ENCODE measurements around the gene TMEM203. TPM values are rescaled to one million over a fixed set of nuclear protein-coding genes. Genes with fewer than 3 reads are reported as not detected.

The TMEM203 gene, protein sequence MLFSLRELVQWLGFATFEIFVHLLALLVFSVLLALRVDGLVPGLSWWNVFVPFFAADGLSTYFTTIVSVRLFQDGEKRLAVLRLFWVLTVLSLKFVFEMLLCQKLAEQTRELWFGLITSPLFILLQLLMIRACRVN
- 10 to 100 TPM; 36.2 to 40.0 TPM for total RNA-seq
- long read RNA-seq, transcript TMEM203-201 (1 exons, 1,557 nt), result major isoform, 104 of 104 reads
- long read RNA-seq, partial matches to known transcripts, result 0 of 104 reads
- long read RNA-seq, other reads (novel, unspliced or antisense), result 0 of 104 reads

GRCh38 chr9:137205126-137206069 lies at the start of gene TMEM203, which contains the start of gene NDOR1:
TSS of gene TMEM203 (minus strand) at chr9:137205648. CDS start at chr9:137205414, 234 bp downstream.
TSS of gene NDOR1 (plus strand) at chr9:137205700. CDS start at chr9:137205778, 78 bp downstream.
- intact Hi-C loops (cut with DNase I, micrococcal nuclease), result no loop called here
- DNase-seq (peak; percentile 87 to 95), ATAC-seq (peak; percentile 64)

DNA sequence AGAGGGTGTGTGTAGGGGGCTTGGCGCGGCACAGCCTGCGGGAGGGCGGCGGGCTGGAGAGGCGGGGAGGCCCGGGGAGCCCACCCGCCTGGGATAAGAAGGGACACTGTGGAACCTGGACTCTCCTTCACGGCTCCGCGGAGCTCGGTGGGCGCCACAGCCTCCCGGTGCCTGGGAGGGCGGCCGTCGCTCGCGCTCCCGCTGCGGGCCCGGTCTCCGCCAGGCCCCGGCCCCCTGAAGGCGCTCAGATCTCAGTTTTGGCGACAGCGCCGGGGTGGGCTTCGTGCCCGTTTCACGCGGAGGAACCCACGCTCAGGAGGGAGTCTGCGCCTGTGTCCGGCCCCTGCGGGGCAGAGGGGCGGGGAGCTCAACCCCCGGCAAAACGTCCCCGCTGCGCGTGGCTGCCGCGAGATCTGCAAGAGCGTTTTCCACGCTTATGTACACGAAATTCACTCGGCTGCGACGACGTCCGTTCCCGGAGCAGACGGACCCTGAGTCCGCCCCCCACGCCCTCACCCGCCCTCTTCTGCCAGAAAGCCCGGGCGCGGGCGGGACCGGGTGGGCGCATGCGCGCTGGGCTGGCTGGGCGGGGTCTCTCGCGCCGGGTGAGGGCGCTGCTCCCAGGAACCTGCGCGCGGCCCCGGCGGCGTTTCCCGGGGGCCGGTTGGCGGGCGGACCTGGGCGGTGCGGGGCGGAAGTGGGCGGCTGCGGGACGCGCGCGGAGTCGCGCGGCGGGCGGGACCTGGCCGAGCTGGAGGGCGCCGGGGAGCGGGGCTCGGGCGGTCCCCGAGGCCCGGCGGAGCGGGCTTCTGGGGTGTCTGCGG lies 49.4 kb upstream of the TMEM203 start, which contains the start of gene NELFB:
TSS of gene NELFB (plus strand) at position 704 of the 824 bp plus-strand sequence.
- ATAC-seq, result peak; percentile 84
- intact Hi-C loops (cut with DNase I, micrococcal nuclease), result no loop called here

DNA sequence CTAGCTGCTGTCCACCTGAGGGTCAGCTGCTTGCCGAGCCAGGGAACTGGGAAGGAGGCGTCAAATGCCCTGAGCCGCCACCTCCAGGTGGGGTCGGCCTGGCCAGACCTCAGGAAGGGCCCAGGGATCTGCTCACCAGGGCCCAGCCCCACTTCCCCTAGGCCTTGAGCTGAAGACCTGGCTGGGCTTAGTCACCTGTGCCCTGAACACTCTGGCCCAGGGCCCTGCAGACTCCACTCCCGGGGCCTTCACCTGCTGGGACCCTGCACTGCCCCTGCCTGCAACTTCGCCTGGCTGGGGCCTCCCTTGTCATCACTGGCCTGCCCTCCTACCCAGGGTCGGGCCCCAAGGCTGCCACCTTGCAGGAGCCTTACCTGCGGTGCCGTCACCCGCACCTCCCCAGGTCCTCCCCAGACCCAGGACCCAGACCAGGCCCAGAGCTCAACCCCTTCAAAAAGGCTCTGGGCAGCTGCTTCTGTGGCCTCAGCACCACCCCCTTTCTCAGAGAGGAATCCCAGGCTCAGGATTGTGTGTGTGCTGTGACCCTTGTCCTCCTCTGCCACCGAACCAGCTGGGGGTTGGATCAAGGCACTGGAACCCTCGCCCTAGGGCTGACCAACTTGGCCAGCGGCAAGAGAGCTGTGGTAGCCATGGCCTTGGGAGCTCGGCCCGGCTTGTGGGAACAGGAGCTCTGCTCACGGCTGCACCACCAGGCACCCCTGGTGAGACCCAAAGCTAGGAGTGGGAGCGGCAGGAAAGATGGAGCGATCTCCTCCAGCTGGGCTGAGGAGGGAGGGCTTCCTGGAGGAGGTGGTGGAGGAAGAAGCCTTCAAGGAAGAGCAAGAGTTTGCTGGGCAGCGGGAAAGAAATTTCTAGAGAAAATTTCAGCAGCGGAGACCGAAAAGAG lies 48.5 kb upstream of the TMEM203 start:
- ATAC-seq (peak; percentile 49), DNase-seq (no peak)
- intact Hi-C loops (cut with DNase I, micrococcal nuclease), result no loop called here

More for the DNA sequence above, 49.4 kb upstream of the TMEM203 start, which contains the start of gene NELFB:
- peak; percentile 90 to 96 for DNase-seq

DNA sequence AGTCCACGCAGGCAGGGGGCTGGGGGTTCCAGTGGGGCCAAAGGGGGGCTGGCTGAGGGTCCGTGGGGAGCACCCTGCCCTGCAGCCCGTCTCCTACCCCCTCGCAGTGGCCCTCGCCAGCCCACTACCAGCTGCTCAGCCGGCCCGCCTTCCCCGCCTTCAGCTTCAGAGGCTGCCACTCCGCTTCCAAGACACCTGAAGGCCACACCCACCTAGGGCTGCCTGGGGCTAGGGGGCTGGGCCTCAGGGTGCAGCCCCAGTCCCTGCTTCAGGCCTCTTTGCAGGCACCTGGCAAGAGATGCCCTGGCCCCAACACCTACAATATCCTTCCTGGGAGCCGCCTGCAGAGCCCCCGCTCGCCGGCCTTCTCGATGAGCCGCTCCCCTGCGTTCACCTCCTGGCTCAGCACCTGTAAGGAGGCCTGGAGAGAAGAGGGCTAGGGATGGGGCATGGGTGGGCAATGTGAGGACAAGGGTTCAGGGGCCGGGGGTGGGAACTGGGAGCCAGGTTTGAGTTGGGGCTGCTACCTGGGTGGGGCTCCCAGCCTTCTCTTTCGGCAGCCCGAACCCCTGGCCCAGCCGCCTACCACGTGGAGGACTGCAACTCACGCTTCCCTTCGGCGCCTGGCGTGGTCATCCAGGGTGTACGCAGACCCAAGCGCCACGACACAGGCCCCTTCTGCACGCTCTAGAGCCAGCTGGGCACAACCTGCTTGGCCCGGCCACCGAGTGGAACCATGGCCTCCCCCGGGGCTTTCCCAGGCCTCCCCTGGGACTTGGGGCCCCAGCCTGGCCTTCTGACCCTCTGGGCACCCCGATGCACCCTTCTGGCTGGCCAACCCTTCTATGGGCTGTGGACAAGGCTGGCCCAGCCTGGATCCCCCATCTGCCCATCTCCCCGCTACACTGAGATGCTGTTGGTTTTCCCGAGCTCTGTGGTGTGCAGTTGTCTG lies 47.4 kb upstream of the TMEM203 start:
- DNase-seq, result peak in 1 of 2 donors; percentile 52
- ATAC-seq, result peak; percentile 36
- intact Hi-C loops (cut with DNase I, micrococcal nuclease), result no loop called here

- ATAC-seq (no peak), DNase-seq (no peak)
- intact Hi-C loops (cut with DNase I, micrococcal nuclease), result no loop called here
Measured at GRCh38 chr9:137251490-137252268, 46.2 kb upstream of the TMEM203 start.

DNA sequence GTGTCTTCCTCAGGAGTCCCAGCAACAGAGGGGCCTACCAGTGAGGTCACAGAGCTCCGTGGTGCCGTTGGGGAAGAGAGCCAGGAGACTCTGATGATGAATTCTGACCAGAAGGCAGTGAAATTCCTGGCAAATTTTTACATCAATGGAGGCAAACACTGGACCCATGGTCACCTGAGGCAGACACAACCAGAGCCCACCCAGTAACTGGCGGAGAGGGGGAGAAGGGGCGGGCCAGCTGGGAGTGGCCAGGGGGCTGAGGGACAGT lies 45.7 kb upstream of the TMEM203 start, which contains the start of gene STPG3:
TSS of gene STPG3 (plus strand) at position 93 of the 268 bp plus-strand sequence. CDS start at position 94, 1 bp downstream.
- ATAC-seq, result no peak
- intact Hi-C loops (cut with DNase I, micrococcal nuclease), result no loop called here
- DNase-seq, result no peak

- DNase-seq (no peak), ATAC-seq (no peak)
- intact Hi-C loops (cut with DNase I, micrococcal nuclease), result no loop called here
Measured at GRCh38 chr9:137250329-137251193, 45.1 kb upstream of the TMEM203 start.

- DNase-seq (no peak), ATAC-seq (no peak)
- intact Hi-C loops (cut with DNase I, micrococcal nuclease), result no loop called here
Measured at GRCh38 chr9:137247916-137248175, 42.4 kb upstream of the TMEM203 start.

DNA sequence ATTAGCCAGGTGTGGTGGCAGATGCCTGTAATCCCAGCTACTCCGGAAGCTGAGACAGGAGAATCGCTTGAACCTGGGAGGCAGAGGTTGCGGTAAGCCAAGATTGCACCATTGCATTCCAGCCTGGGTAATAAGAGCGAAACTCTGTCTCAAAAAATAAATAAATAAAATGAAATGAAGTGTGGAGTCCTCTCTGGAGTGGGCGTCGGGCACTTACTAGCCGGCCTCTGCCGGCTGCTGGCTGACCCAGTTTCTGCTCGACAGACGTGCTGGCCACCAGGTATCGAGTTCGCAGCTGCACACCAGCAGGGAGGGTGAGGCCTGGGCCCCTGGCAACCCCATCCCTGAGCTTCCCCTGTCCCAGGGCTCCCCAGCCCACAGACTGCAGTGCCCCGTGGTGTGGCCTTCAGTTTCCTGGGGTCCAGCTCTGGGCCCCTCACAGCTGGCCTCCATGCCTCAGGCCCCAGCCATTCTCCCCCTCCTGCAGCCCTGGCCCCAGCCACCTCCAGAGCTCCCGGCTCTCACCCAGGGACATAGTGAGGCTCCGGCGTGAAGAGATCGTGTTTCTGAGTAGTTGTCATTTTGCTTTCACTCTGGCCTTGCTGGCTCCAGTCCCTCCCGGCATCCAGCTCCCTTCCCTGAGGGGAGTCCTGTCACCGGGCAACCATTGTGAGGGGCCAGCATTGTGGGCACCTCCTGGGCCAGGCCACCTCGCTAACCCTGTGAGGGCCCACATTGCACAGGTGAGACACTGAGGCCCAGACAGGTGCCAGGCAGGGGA lies 41.9 kb upstream of the TMEM203 start:
- intact Hi-C loops (cut with DNase I, micrococcal nuclease), result no loop called here
- ATAC-seq (no peak), DNase-seq (no peak)

- DNase-seq (no peak), ATAC-seq (no peak)
- intact Hi-C loops (cut with DNase I, micrococcal nuclease), result no loop called here
Measured at GRCh38 chr9:137245450-137246421, 40.3 kb upstream of the TMEM203 start.

- no peak for ATAC-seq
- no peak for DNase-seq
- intact Hi-C loops (cut with DNase I, micrococcal nuclease), result no loop called here
Measured at GRCh38 chr9:137244486-137245449, 39.3 kb upstream of the TMEM203 start.

- no peak for DNase-seq
- no peak for ATAC-seq
- intact Hi-C loops (cut with DNase I, micrococcal nuclease), result no loop called here
Measured at GRCh38 chr9:137243626-137244485, 38.4 kb upstream of the TMEM203 start.

Measured in left colon (tissue), 2 donors.